Cardiac septum (tissue), 1 donor: Measurements from ENCODE around the gene MOB3B. TPM values are rescaled to one million over a fixed set of nuclear protein-coding genes. Genes with fewer than 3 reads are reported as not detected.
"Not testable (repeated sequence)": the region's sequence is repeated elsewhere in the genome, so short reads cannot be mapped to it uniquely, and the experiment has no call there.

Experiments
- DNase-seq: peaks from one replicate; pipeline ENCODE4 v3.0.0-alpha.2; 2020; ENCODE audit warnings: low spot score
- intact Hi-C: fragments of 100-400 bp; cut with DNase I; formaldehyde crosslinking; loops from one replicate; pipeline ENCODE4 v1.14.0; 2022
- total RNA-seq: library from RNA; stranded (reverse); fragmentation: NEBNext Ultra II Directional; extraction: Animal tissue kit (Norgen Biotek cat#: 25700); gene quantifications from one replicate; pipeline ENCODE4 v1.2.1, GENCODE V29; 2021
- donor health status: DM: no; HTN: no; CAD: no.

The MOB3B gene
- total RNA-seq, 1 donor from 2014 or later = 0.51 TPM

GRCh38 chr9:27527702-27528075 lies 1.9 kb downstream of the MOB3B start:
- no peak for DNase-seq
- intact Hi-C loops = loop anchor here (10.0 kb wide), 1 partner anchor 53 kb away; no protein-coding TSS in a partner anchor

DNA sequence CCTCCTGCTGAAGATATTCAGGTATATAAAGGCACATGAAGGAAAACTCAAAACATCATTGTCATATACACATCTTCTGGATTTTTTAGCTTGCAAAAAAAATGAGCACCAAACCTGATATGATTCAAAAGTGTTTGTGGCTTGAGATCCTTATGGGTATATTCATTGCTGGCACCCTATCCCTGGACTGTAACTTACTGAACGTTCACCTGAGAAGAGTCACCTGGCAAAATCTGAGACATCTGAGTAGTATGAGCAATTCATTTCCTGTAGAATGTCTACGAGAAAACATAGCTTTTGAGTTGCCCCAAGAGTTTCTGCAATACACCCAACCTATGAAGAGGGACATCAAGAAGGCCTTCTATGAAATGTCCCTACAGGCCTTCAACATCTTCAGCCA lies 5.4 kb downstream of the MOB3B start, which contains the start of gene IFNK:
Gene IFNK, plus strand, starts transcription at position 55 of the 400 bp plus-strand sequence. Its CDS starts 47 bp downstream, at position 102.
- no peak for DNase-seq
- intact Hi-C loops = loop anchor here (10.0 kb wide), 1 partner anchor 49 kb away; no protein-coding TSS in a partner anchor

GRCh38 chr9:27523141-27523540 lies 6.5 kb downstream of the MOB3B start:
- no peak for DNase-seq
- intact Hi-C loops = loop anchor here (10.0 kb wide), 1 partner anchor 48 kb away; no protein-coding TSS in a partner anchor

- intact Hi-C loops = loop anchor here (10.0 kb wide), 1 partner anchor 46 kb away; no protein-coding TSS in a partner anchor
- DNase-seq = no peak
These were observed 8.6 kb downstream of the MOB3B start for GRCh38 chr9:27520986-27521385.

- no peak for DNase-seq
- intact Hi-C loops = loop anchor here (10.0 kb wide), 1 partner anchor 45 kb away; no protein-coding TSS in a partner anchor
These were observed 9.8 kb downstream of the MOB3B start for GRCh38 chr9:27519466-27520465.

DNA sequence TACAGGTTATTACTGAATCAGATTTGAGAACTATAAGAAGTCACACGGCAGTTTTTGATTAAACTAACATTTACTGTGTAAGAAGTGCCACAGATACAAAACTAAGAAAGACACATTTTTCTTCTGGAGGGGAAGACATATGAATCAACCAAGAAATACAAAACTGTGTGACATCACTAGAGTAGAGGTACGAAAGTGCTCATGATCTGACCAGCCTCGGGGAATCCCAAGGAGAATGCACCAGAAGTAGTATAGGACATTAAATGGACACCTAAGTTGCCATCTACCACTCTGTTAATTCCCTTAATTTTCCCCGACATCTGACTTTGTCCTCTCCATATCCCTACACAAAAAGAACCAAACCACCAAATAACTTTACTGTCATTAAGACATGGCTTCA lies 10.8 kb downstream of the MOB3B start:
- DNase-seq = no peak
- intact Hi-C loops = no loop called here

DNA sequence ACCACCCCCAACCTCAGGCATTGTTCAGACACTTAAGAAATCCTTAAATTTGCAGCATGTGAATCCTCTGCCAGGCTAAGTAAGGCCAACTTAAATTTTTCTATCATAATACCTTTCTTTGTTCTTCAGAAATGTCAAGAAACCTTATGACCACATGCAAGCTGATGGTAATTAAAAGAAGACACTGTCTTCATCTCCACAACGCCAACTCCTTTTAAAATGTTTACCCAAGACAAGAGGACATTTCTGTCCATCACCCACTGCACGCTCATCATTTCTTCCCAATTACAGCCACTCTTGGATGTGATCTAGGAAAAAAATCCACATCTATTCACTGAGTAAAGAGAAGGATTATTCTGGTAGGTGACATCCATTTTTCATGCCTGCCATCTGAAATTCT lies 11.6 kb downstream of the MOB3B start:
- DNase-seq = no peak
- intact Hi-C loops = no loop called here

- no peak for DNase-seq
- intact Hi-C loops = no loop called here
These were observed 15.1 kb downstream of the MOB3B start for GRCh38 chr9:27514551-27514950.

DNA sequence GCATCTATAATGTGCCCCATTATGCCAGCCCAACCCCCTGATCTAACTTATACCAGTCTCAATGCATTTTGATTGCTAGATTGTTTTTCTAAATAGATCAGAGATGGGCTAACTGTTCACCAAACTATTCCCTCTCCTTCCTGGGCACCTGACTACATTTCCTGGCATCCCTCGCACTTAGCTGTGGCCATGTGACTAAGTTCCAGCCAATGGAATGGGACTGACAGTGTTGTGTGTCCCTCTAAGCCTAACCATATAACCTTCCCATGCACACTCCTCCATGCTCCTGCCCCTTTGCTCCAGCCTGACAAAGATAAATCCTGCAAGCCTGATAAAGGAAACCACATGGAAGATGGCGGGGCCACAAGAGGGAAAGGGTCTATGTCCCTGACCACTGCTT lies 17.8 kb downstream of the MOB3B start:
- intact Hi-C loops = no loop called here
- DNase-seq = no peak

DNA sequence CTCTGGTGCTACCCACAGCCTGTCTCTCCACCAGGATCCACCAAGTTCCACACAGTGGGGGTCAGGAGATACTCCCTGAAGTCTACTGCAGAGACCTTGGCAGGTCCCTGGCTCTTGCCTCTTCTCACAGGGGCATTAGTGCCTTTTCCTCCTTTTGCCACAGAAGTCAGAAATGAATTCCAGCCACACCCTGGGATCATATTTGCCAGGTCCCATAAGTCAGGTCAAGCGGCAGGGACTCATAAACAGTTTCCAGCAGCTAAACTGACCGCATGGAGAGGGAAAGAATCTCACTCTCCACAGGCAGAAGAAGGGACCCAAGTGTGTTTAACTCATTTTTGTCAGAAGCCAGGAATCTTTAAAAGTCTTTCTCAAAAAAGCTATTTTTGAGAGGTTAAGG lies 18.8 kb downstream of the MOB3B start:
- DNase-seq = no peak
- intact Hi-C loops = no loop called here

- no peak for DNase-seq
- intact Hi-C loops = no loop called here
These were observed 22.6 kb downstream of the MOB3B start for GRCh38 chr9:27506981-27507380.

- intact Hi-C loops = no loop called here
These were observed 23.9 kb downstream of the MOB3B start for GRCh38 chr9:27505744-27506161.

DNA sequence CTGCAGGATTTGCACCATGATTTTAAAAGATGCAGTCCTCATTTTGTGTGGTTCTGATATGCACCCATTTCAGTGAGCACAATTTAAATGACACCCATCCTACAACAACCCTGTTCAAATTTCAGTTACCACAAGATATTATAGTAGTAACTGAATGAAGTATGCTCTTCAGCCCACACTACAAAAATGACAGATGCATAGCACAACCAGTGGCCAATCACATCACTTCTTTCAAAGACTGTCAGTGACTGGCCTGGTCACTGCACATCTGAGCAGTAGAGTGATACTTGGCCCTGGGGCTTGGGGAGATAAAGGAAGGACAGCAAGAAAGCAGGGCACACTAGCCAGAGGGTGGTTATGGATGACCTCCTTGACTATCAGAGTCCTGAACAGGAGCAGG lies 25.4 kb downstream of the MOB3B start:
- intact Hi-C loops = no loop called here

More at GRCh38 chr9:27505744-27506161, 23.9 kb downstream of the MOB3B start:
- no peak for DNase-seq

GRCh38 chr9:27503623-27504022 lies 26.0 kb downstream of the MOB3B start:
- intact Hi-C loops = no loop called here
- no peak for DNase-seq

More for the DNA sequence above, 25.4 kb downstream of the MOB3B start:
- DNase-seq = no peak

GRCh38 chr9:27500902-27501301 lies 28.7 kb downstream of the MOB3B start:
- intact Hi-C loops, DNase-seq: not testable (repeated sequence)

DNA sequence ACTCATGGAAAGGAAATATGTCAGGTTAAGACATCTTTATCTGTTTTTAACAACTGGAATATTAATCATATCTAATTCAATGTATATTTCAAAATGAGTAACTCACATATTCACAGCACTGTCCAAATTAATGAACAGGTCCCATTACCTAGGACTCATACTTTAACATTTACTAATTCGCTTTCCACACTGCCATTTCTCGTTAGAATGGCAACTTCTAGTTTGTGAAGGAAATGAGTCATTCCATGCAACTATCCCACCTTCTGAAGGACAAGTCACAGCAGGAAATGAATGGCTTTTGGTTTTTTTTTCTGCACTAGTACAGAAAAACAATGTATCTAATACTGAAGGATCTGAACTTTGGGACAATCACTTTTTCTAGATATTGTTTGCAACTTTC lies 30.2 kb downstream of the MOB3B start:
- no peak for DNase-seq
- intact Hi-C loops = no loop called here

DNA sequence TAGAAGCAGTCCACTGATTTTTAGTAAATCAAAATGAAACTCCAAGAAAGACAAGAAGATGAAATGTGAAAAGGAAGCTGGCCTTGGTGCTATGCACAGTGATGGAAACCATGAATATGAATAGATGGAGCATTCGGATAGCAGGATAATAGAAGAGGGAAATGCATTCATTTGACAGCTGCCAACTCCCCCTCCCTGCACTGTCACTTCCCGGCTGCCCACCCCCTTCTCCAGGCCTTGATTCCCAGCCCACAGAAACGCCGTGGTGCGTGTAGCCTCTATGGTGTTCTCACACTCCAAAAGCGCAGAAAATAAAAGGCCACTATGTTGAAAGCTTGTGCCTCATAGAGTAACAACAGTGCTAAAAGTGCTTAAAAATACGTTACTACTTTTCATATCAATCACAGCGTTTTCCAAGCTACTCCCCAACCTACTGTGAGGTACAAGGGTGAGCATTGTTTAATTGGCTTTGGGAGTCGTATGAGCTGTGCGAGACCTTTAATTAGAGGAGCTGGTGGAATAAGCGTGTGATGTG lies 31.7 kb downstream of the MOB3B start:
- intact Hi-C loops = no loop called here
- no peak for DNase-seq

DNA sequence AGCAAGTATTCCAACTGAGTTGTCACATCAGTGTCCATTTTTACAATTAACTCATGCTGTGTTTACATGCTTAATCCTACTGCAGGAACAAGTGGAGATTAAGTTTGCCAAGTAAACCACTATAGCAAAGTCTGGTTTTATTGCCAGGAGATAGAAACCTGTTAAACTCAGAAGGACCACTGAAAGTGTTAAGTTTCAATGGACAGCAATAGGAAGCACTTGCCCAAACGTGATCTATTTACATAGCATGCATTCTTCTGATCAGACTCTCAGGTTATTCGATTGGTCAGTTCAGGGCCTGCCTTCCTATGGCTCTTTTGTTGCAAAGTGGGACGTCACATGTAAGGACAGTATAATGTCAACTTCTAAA lies 33.5 kb downstream of the MOB3B start:
- intact Hi-C loops = no loop called here
- no peak for DNase-seq

DNA sequence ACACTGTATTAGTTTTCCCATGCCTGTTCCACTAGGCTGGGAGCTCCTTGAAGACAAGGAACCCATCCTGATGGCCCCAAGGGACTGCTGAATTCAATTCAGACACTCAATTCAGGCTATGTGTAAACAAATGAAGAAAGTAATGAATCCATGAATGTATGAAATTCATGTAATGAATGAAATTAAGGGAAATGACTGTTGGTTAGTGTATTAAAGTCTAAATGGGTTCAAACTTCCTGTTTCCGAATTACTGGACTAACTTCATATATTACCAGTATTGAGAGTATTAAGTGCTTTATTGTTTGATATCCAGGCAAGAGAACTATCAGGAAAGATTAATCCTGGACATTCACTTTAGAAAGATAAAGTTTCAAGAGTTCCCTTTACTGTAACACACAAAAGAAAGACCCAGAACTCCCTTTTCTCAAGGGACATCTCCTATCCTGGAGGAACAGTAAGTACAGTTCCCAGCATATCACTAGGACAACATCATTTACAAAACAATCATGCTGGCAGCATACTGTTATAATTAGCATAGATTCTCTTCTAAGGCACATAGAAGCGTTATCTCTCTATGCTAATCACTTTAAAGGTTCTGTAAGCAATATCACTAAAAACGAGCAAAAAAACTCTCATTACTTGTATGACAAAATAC lies 34.0 kb downstream of the MOB3B start:
- intact Hi-C loops = no loop called here
- no peak for DNase-seq

DNA sequence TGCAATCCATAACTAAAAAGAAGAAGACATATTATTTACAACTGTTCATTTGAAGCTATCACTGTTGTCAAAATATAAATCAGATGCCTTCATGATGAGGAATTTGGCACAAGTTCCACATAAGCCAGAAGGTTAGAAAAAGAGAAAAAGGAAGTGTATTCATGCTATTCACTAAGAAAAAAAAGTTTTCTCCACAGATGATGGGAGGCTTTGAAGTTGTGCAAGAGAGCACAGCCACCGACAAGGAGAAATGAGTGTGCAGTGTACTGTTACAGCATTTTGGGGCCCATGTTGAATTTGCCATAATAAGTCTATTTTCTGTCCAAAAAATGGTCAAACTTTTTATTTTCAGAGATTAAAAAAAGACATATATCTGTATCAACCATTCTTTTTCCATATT lies 38.5 kb downstream of the MOB3B start:
- intact Hi-C loops = no loop called here
- no peak for DNase-seq
